PC-3 (cell line): ENCODE data around the gene SEL1L.

ENCODE experiments used
- CTCF ChIP-seq: fragments of 300-600 bp; sonication (generic); conservative IDR thresholded peaks from 2 replicates; pipeline ENCODE4 v1.5.1; 2017; ENCODE audit warnings: antibody characterized with exemption, low read depth, mild to moderate bottlenecking, low read length
- EZH2phosphoT487 ChIP-seq: fragments of 300-600 bp; sonication (generic); IDR thresholded peaks from 2 replicates; pipeline ENCODE4 v1.6.1; 2018; ENCODE audit warnings: mild to moderate bottlenecking, antibody characterized with exemption, low read length, borderline replicate concordance

GRCh38 chr14:81485372-81485771, 48.3 kb downstream of the SEL1L start:
- TF ChIP-seq EZH2phosphoT487 = no peak
- TF ChIP-seq CTCF = no peak
